Activated T-cell treated with anti-CD3 and anti-CD28 coated beads for 1 hour (primary cell): ENCODE data around the gene PITPNB.

ENCODE experiments used
- DNase-seq: peaks from one replicate; pipeline ENCODE4 v3.0.0-alpha.2; 2020; ENCODE audit warnings: low read depth

PITPNB gene

GRCh38 chr22:27918341-27919221 is 475 bp downstream of the PITPNB start:
- peak; percentile 18 for DNase-seq

- DNase-seq: no peak
Measured at GRCh38 chr22:27915986-27916385, 3.1 kb downstream of the PITPNB start.

GRCh38 chr22:27913162-27913741 is 5.8 kb downstream of the PITPNB start:
- no peak for DNase-seq

GRCh38 chr22:27912101-27912500 is 7.0 kb downstream of the PITPNB start:
- no peak for DNase-seq

- no peak for DNase-seq
Measured at GRCh38 chr22:27911330-27911729, 7.7 kb downstream of the PITPNB start.

GRCh38 chr22:27906241-27906640 is 12.8 kb downstream of the PITPNB start:
- DNase-seq: no peak

GRCh38 chr22:27905653-27906052 is 13.4 kb downstream of the PITPNB start:
- no peak for DNase-seq

GRCh38 chr22:27903805-27904473 is 15.1 kb downstream of the PITPNB start:
- no peak for DNase-seq

- no peak for DNase-seq
Measured at GRCh38 chr22:27900153-27900552, 18.9 kb downstream of the PITPNB start.

GRCh38 chr22:27896245-27896644 is 22.8 kb downstream of the PITPNB start:
- no peak for DNase-seq

- no peak for DNase-seq
Measured at GRCh38 chr22:27895600-27895999, 23.5 kb downstream of the PITPNB start.

- no peak for DNase-seq
Measured at GRCh38 chr22:27892811-27893210, 26.2 kb downstream of the PITPNB start.

GRCh38 chr22:27892064-27892463 is 27.0 kb downstream of the PITPNB start:
- DNase-seq: no peak

GRCh38 chr22:27888310-27888709 is 30.7 kb downstream of the PITPNB start:
- no peak for DNase-seq

- no peak for DNase-seq
Measured at GRCh38 chr22:27886843-27887151, 32.3 kb downstream of the PITPNB start.

GRCh38 chr22:27885977-27886842 is 32.8 kb downstream of the PITPNB start:
- peak; percentile 33 for DNase-seq

- no peak for DNase-seq
Measured at GRCh38 chr22:27883656-27884350, 35.3 kb downstream of the PITPNB start.

- no peak for DNase-seq
Measured at GRCh38 chr22:27882507-27883290, 36.4 kb downstream of the PITPNB start.

GRCh38 chr22:27881421-27881820 is 37.6 kb downstream of the PITPNB start:
- no peak for DNase-seq

GRCh38 chr22:27880778-27881394 is 38.2 kb downstream of the PITPNB start:
- DNase-seq: no peak
